GM12878 (cell line): Measurements from ENCODE around the gene PSRC1. TPM values are rescaled to one million over a fixed set of nuclear protein-coding genes. Genes with fewer than 3 reads are reported as not detected.

Experiments used
- ATAC-seq: fragments of 200-7000 bp; cut with Tn5 transposase; 3 replicates; pipeline ENCODE4 v1.9.1; 2020; ENCODE audit warnings: mild to moderate bottlenecking, moderate library complexity
- BruUV-seq: library from RNA; stranded (reverse); fragments of 400-500 nt; replicated peaks from 2 replicates; lab custom pipeline; 2021; lab: Mats Ljungman, UMichigan
- CTCF ChIA-PET: fragments of 300-600 bp; sonication (Branson Sonifier 250); formaldehyde crosslinking; extraction: SDS; loops from one replicate; lab custom pipeline; 2021; ENCODE audit warnings: inconsistent platforms; lab: Yijun Ruan, JAX
- POLR2A ChIA-PET: fragments of 350-600 bp; formaldehyde crosslinking; extraction: SDS; loops from one replicate; lab custom pipeline; 2021; ENCODE audit warnings: inconsistent platforms; lab: Charles Lee
- RAD21 ChIA-PET: fragments of 300-600 bp; sonication (Branson Sonifier 250); formaldehyde crosslinking; loops from one replicate; lab custom pipeline; 2023; ENCODE audit warnings: antibody characterized with exemption; ENCODE audit not compliant: unreplicated experiment; lab: Charles Lee
- SMC1A ChIA-PET: fragments of 300-600 bp; sonication (Branson Sonifier 250); formaldehyde crosslinking; loops from one replicate; lab custom pipeline; 2023; ENCODE audit not compliant: unreplicated experiment, uncharacterized antibody; lab: Charles Lee
- DNase-seq: peaks from one replicate; pipeline ENCODE4 v3.0.0-alpha.2; 2011; ENCODE audit warnings: low read depth, low spot score
- FAIRE-seq: peaks from 3 replicates; lab custom pipeline; 2011; peaks lifted over from hg19 to GRCh38; lab: Jason Lieb, UNC
- H2AFZ ChIP-seq: 2 replicates; pipeline ENCODE4 v1.6.0; 2011; ENCODE audit warnings: low read depth, low read length, control low read depth; ENCODE audit not compliant: control insufficient read depth
- H3K27ac ChIP-seq: 2 replicates; pipeline ENCODE4 v1.5.1; 2011; ENCODE audit warnings: control low read depth; ENCODE audit not compliant: control insufficient read depth, insufficient read depth
- H3K27me3 ChIP-seq, 2 experiments: replicated peaks in 1 of 2; 2 replicates each; pipeline versions ENCODE4 v1.6.0 to v1.6.1; 2011; ENCODE audit warnings: low read length in 1 of 2; ENCODE audit not compliant: control insufficient read depth in 2 of 2, insufficient read depth in 2 of 2
- H3K36me3 ChIP-seq, 2 experiments: 2 replicates each; pipeline ENCODE4 v1.5.1; 2011; ENCODE audit warnings: low read length in 1 of 2; ENCODE audit not compliant: control insufficient read depth in 2 of 2, insufficient read depth in 2 of 2
- H3K4me1 ChIP-seq: 2 replicates; pipeline ENCODE4 v1.6.1; 2011; ENCODE audit warnings: mild to moderate bottlenecking, low read length, moderate library complexity, mixed read lengths; ENCODE audit not compliant: control insufficient read depth, insufficient read depth
- H3K4me2 ChIP-seq: 2 replicates; pipeline ENCODE4 v1.6.0; 2011; ENCODE audit warnings: control low read depth; ENCODE audit not compliant: control insufficient read depth, insufficient read depth
- H3K4me3 ChIP-seq: fragments of 200-600 bp; sonication (generic); 2 replicates; pipeline ENCODE4 v1.5.1; 2016
- H3K79me2 ChIP-seq: 2 replicates; pipeline ENCODE4 v1.6.0; 2011; ENCODE audit warnings: low read length; ENCODE audit not compliant: control insufficient read depth, insufficient read depth
- H3K9ac ChIP-seq: 2 replicates; pipeline ENCODE4 v1.8.0; 2011; ENCODE audit warnings: low read length, control low read depth, mixed read lengths; ENCODE audit not compliant: control insufficient read depth, insufficient read depth
- H3K9me3 ChIP-seq: replicated peaks from 3 replicates; pipeline ENCODE4 v1.5.1; 2011; ENCODE audit warnings: mild to moderate bottlenecking, low read length; ENCODE audit not compliant: control insufficient read depth, insufficient read depth
- H4K20me1 ChIP-seq: 2 replicates; pipeline ENCODE4 v1.6.0; 2011; ENCODE audit not compliant: control insufficient read depth, insufficient read depth
- CHD1 ChIP-seq: IDR thresholded peaks from 2 replicates; pipeline ENCODE4 v1.6.1; 2012; ENCODE audit warnings: low read depth, low read length, improper control_type of control experiment
- CHD4 ChIP-seq: fragments of 200-600 bp; sonication (generic); IDR thresholded peaks from 2 replicates; pipeline ENCODE4 v1.6.1; 2016; ENCODE audit warnings: mild to moderate bottlenecking
- ELK1 ChIP-seq: IDR thresholded peaks from 2 replicates; pipeline ENCODE4 v1.6.1; 2012; ENCODE audit warnings: low read depth, low read length, improper control_type of control experiment
- MYB ChIP-seq: fragments of 150-350 bp; IDR thresholded peaks from 2 replicates; pipeline ENCODE4 v1.6.1; 2014; ENCODE audit warnings: mild to moderate bottlenecking, low read depth, low read length, borderline replicate concordance
- NFIC ChIP-seq: IDR thresholded peaks from 2 replicates; pipeline ENCODE4 v1.6.1; 2012; ENCODE audit warnings: low read depth, mild to moderate bottlenecking, inconsistent platforms, low read length, moderate library complexity
- RFX5 ChIP-seq: IDR thresholded peaks from 2 replicates; pipeline ENCODE4 v1.6.1; 2011; ENCODE audit warnings: low read depth, low read length, improper control_type of control experiment
- SMAD5 ChIP-seq: IDR thresholded peaks from 2 replicates; pipeline ENCODE4 v1.6.1; 2016; ENCODE audit warnings: antibody characterized with exemption, low read depth
- SREBF1 ChIP-seq: IDR thresholded peaks from 2 replicates; pipeline ENCODE4 v1.6.1; 2012; ENCODE audit warnings: mild to moderate bottlenecking, low read length
- ZNF384 ChIP-seq: IDR thresholded peaks from 2 replicates; pipeline ENCODE4 v1.6.1; 2012; ENCODE audit warnings: low read depth, mild to moderate bottlenecking, low read length, improper control_type of control experiment, borderline replicate concordance
- ZNF622 ChIP-seq: fragments of 450-650 bp; IDR thresholded peaks from 2 replicates; pipeline ENCODE4 v1.6.1; 2017; ENCODE audit warnings: mild to moderate bottlenecking, inconsistent platforms
- WGBS: methylation state at CpG from one replicate; pipeline ENCODE4 v1.1.6; 2016; ENCODE audit warnings: low lambda C conversion rate; ENCODE audit not compliant: insufficient replicate concordance, insufficient coverage; ENCODE audit errors: missing lambda C conversion rate; 5-methylcytosine and 5-hydroxymethylcytosine counted together
- in situ Hi-C: fragments of 300-500 bp; cut with MboI; formaldehyde crosslinking; loops from 9 replicates; pipeline ENCODE4 v1.14.3; 2018; ENCODE audit warnings: mixed read lengths
- intact Hi-C: fragments of 100-400 bp; cut with micrococcal nuclease; formaldehyde crosslinking; loops from one replicate; pipeline ENCODE4 v1.14.2; 2022; ENCODE audit not compliant: unreplicated experiment
- polyA plus RNA-seq, 11 experiments: library from polyadenylated mRNA; depleted of rRNA in 4 of 11; unstranded in 6 of 11; stranded (reverse) in 5 of 11; fragments of >200 nt; fragmentation: Nextera tagmentation in 4 of 11; fragmentation: Illumina TruSeq in 1 of 11; extraction: Ambion mirVana in 4 of 11; extraction: Trizol in 1 of 11; gene quantifications; 1 replicate in 1 of 11; 2 replicates in 10 of 11; pipeline versions ENCODE4 v1.2.1 to v1.2.3, GENCODE V29; 2011 to 2016; ENCODE audit warnings: inconsistent platforms in 2 of 11, missing spikeins in 2 of 11, low read depth in 1 of 11
- total RNA-seq, 4 experiments: library from RNA; depleted of rRNA in 3 of 4; stranded (reverse); fragments of >200 nt in 3 of 4; fragmentation: Illumina TruSeq in 1 of 4; extraction: Trizol in 1 of 4; gene quantifications; 2 replicates each; pipeline versions ENCODE4 v1.2.1 to v1.2.3, GENCODE V29; 2013 to 2021

PSRC1 gene
- total and polyA plus RNA-seq, 10 of the 15 experiments (the other 5 are each of a cell fraction or from before 2014, with no cell fraction given) = 1.2 to 11.8 (median 4.9) TPM

GRCh38 chr1:109243860-109244552, 38.9 kb downstream of the PSRC1 start (continued):
- TF ChIP-seq NFIC (no peak), MYB (no peak)

- Histone ChIP-seq H3K4me2 (no peak overlapping the region), H2AFZ (no peak overlapping the region), H3K9ac (no peak overlapping the region), H3K27me3 (no peaks in the 10 kb centered on the region; a peak in 2 of 4 replicates), H3K36me3 (peaks cover 2 to 8% of the 10 kb centered on the region in 2 experiments; a peak in 3 of 4 replicates), H4K20me1 (no peaks in the 10 kb centered on the region), H3K4me1 (no peaks in the 10 kb centered on the region), H3K9me3 (no peaks in the 10 kb centered on the region), H3K79me2 (no peaks in the 10 kb centered on the region), H3K4me3 (no peak overlapping the region), H3K27ac (no peak overlapping the region)
- WGBS = 45% methylated on average over 5 of the region's 5 CpGs
- POLR2A ChIA-PET = interaction anchor here (1.7 kb wide), 1 partner anchor 11 kb away, joined by 5 read pairs; no protein-coding TSS in a partner anchor
- BruUV-seq = no TSS peak
- no peak for FAIRE-seq
- no peak for DNase-seq
- 0 out of 3 replicates have a peak, but pooled peaks have one; percentile 12 for ATAC-seq
- TF ChIP-seq RFX5 (no peak), ZNF622 (no peak), SMAD5 (no peak), CHD1 (no peak), ELK1 (no peak), SREBF1 (no peak), ZNF384 (no peak), CHD4 (no peak)
- intact Hi-C loops = no loop called here
- CTCF ChIA-PET = no interaction called here
- SMC1A ChIA-PET = no interaction called here
- in situ Hi-C loops = no loop called here
- RAD21 ChIA-PET = no interaction called here
Measured at GRCh38 chr1:109243221-109243620, 39.7 kb downstream of the PSRC1 start.
